Keratinocyte (primary cell): ENCODE results near the gene RAB3A. TPM values are rescaled to one million over a fixed set of nuclear protein-coding genes. Genes with fewer than 3 reads are reported as not detected.

Source experiments
- DNase-seq: peaks from one replicate; pipeline ENCODE4 v3.0.0-alpha.2; 2011; ENCODE audit warnings: low read depth, missing footprints, low spot score
- FAIRE-seq: peaks from 2 replicates; lab custom pipeline; 2011; peaks lifted over from hg19 to GRCh38; lab: Jason Lieb, UNC
- H2AFZ ChIP-seq: 2 replicates; pipeline ENCODE4 v1.6.0; 2012; ENCODE audit warnings: low read length, control low read depth, inconsistent platforms; ENCODE audit not compliant: control insufficient read depth
- H3K27ac ChIP-seq: 2 replicates; pipeline ENCODE4 v1.5.1; 2011; ENCODE audit warnings: low read length; ENCODE audit not compliant: control insufficient read depth, insufficient read depth
- H3K27me3 ChIP-seq: 3 replicates; pipeline ENCODE4 v1.6.0; 2011; ENCODE audit warnings: low read length; ENCODE audit not compliant: control insufficient read depth, insufficient read depth; ENCODE audit errors: extremely low read depth
- H3K36me3 ChIP-seq, 2 experiments: 2 replicates in 1 of 2; 3 replicates in 1 of 2; pipeline ENCODE4 v1.5.1; 2011; ENCODE audit warnings: low read length in 2 of 2, mild to moderate bottlenecking in 1 of 2; ENCODE audit not compliant: control insufficient read depth in 2 of 2, insufficient read depth in 2 of 2; ENCODE audit errors: extremely low read depth in 1 of 2
- H3K4me1 ChIP-seq: 3 replicates; pipeline ENCODE4 v1.5.1; 2011; ENCODE audit warnings: low read length; ENCODE audit not compliant: control insufficient read depth, insufficient read depth; ENCODE audit errors: extremely low read depth
- H3K4me2 ChIP-seq: 3 replicates; pipeline ENCODE4 v1.6.0; 2011; ENCODE audit warnings: low read depth, low read length; ENCODE audit not compliant: control insufficient read depth, insufficient read depth; ENCODE audit errors: extremely low read depth
- H3K4me3 ChIP-seq, 3 experiments: fragments of 200-600 bp in 1 of 3; sonication (generic) in 1 of 3; 2 replicates in 2 of 3; 3 replicates in 1 of 3; pipeline ENCODE4 v1.5.1; 2011 to 2016; ENCODE audit warnings: low read length in 3 of 3, mild to moderate bottlenecking in 3 of 3, control low read depth in 2 of 3, inconsistent platforms in 1 of 3, low read depth in 1 of 3, mixed read lengths in 1 of 3, mixed run types in 1 of 3, moderate library complexity in 1 of 3; ENCODE audit not compliant: control insufficient read depth in 2 of 3, insufficient read depth in 2 of 3; ENCODE audit errors: extremely low read depth in 1 of 3
- H3K79me2 ChIP-seq: 2 replicates; pipeline ENCODE4 v1.6.0; 2012; ENCODE audit warnings: low read length; ENCODE audit not compliant: control insufficient read depth, insufficient read depth
- H3K9ac ChIP-seq: 3 replicates; pipeline ENCODE4 v1.6.0; 2011; ENCODE audit warnings: low read length; ENCODE audit not compliant: control insufficient read depth, insufficient read depth; ENCODE audit errors: extremely low read depth
- H3K9me1 ChIP-seq: 3 replicates; pipeline ENCODE4 v1.6.0; 2011; ENCODE audit warnings: low read length; ENCODE audit not compliant: control insufficient read depth, insufficient read depth; ENCODE audit errors: extremely low read depth
- H3K9me3 ChIP-seq: 2 replicates; pipeline ENCODE4 v1.5.1; 2012; ENCODE audit warnings: low read depth, low read length; ENCODE audit not compliant: control insufficient read depth
- H4K20me1 ChIP-seq: 3 replicates; pipeline ENCODE4 v1.6.0; 2011; ENCODE audit warnings: low read length; ENCODE audit not compliant: control insufficient read depth, insufficient read depth; ENCODE audit errors: extremely low read depth
- CTCF ChIP-seq, 3 experiments: IDR thresholded peaks in 1 of 3; conservative IDR thresholded peaks in 1 of 3; optimal IDR thresholded peaks in 1 of 3; 2 replicates in 2 of 3; 3 replicates in 1 of 3; pipeline versions ENCODE3 to v1.5.1; 2011; ENCODE audit warnings: low read length in 3 of 3, mild to moderate bottlenecking in 3 of 3, moderate library complexity in 2 of 3, control low read depth in 1 of 3, inconsistent platforms in 1 of 3; ENCODE audit not compliant: insufficient read depth in 2 of 3; ENCODE audit errors: extremely low read depth in 1 of 3
- EZH2 ChIP-seq: IDR thresholded peaks from one replicate; pipeline ENCODE4 v1.6.1; 2012; ENCODE audit warnings: inconsistent platforms, mild to moderate bottlenecking, low read length, moderate library complexity
- dilution Hi-C: fragments of 300-500 bp; cut with MboI; formaldehyde crosslinking; loops from one replicate; pipeline ENCODE4 v1.7.0; 2020; ENCODE audit warnings: low sequenced_read_pairs; ENCODE audit not compliant: extremely low pct_ligation_motif_present
- polyA plus RNA-seq, 5 experiments: library from polyadenylated mRNA; depleted of rRNA in 3 of 5; stranded (reverse) in 3 of 5; stranded (forward) in 1 of 5; unstranded in 1 of 5; fragments of >200 nt; gene quantifications; 1 replicate in 1 of 5; 2 replicates in 3 of 5; 3 replicates in 1 of 5; pipeline versions ENCODE4 v1.2.1 to v1.2.3, GENCODE V29; 2011 to 2012; ENCODE audit warnings: missing spikeins in 2 of 5, low read depth in 1 of 5, low replicate concordance in 1 of 5

Gene RAB3A
- polyA plus RNA-seq, 1 donor (not counting 4 experiments of a cell fraction or from before 2014, with no cell fraction given), result 0.56 TPM

- dilution Hi-C loops, result no loop called here
- no peaks in the 10 kb centered on the region for H3K27me3 ChIP-seq
- peaks cover 4 to 9% of the 10 kb centered on the region in 2 experiments for H3K36me3 ChIP-seq
- H3K79me2 ChIP-seq, result peaks cover 6% of the 10 kb centered on the region
- FAIRE-seq, result no peak
- no peak for DNase-seq
- no peak overlapping the region for H3K9ac ChIP-seq
- peaks cover 4% of the 10 kb centered on the region for H3K9me1 ChIP-seq
- peaks cover 19% of the 10 kb centered on the region for H3K4me1 ChIP-seq
- no peaks in the 10 kb centered on the region for H3K9me3 ChIP-seq
- no peaks in the 10 kb centered on the region for H4K20me1 ChIP-seq
- H2AFZ ChIP-seq, result no peak overlapping the region
- no peak overlapping the region for H3K4me2 ChIP-seq
- no peak overlapping the region for H3K27ac ChIP-seq
- TF ChIP-seq CTCF (optimal IDR thresholded peaks at IDR 0.05 in 1 of 3, IDR thresholded peaks at IDR 0.05 in 1 of 3, conservative IDR thresholded peaks at IDR 0.05 in 1 of 3; ENCODE audit: extremely low read depth in 1 of 3, insufficient read depth in 2 of 3, low read length in 3 of 3) (no peak), EZH2 (no peak)
- no peak overlapping the region for H3K4me3 ChIP-seq
Observed at GRCh38 chr19:18196511-18196845, 7.4 kb downstream of the RAB3A start.

GRCh38 chr19:18194554-18195238 lies 9.1 kb downstream of the RAB3A start:
- H3K27ac ChIP-seq, result no peak overlapping the region
- H3K4me1 ChIP-seq, result peaks cover 20% of the 10 kb centered on the region
- no peak overlapping the region for H2AFZ ChIP-seq
- H3K9me3 ChIP-seq, result no peaks in the 10 kb centered on the region
- dilution Hi-C loops, result no loop called here
- H3K9me1 ChIP-seq, result peaks cover 4% of the 10 kb centered on the region
- H3K79me2 ChIP-seq, result peaks cover 6% of the 10 kb centered on the region
- DNase-seq (no peak), FAIRE-seq (no peak)
- peaks cover 4 to 9% of the 10 kb centered on the region in 2 experiments for H3K36me3 ChIP-seq
- H3K27me3 ChIP-seq, result no peaks in the 10 kb centered on the region
- H4K20me1 ChIP-seq, result no peaks in the 10 kb centered on the region
- H3K9ac ChIP-seq, result no peak overlapping the region
- peak overlapping the region in 2 of 3 experiments; percentile 83 to 89 for H3K4me3 ChIP-seq
- TF ChIP-seq CTCF (optimal IDR thresholded peaks at IDR 0.05 in 1 of 3, IDR thresholded peaks at IDR 0.05 in 1 of 3, conservative IDR thresholded peaks at IDR 0.05 in 1 of 3; ENCODE audit: extremely low read depth in 1 of 3, insufficient read depth in 2 of 3, low read length in 3 of 3) (no peak), EZH2 (no peak)
- H3K4me2 ChIP-seq, result peak overlapping the region; percentile 98
